ENCODE measurements around the gene BST1. TPM values are rescaled to one million over a fixed set of nuclear protein-coding genes. Genes with fewer than 3 reads are reported as not detected.
"Not testable (repeated sequence)": the region's sequence is repeated elsewhere in the genome, so short reads cannot be mapped to it uniquely, and the experiment has no call there.

The BST1 gene
- polyA plus RNA-seq, 3 donors: 14.4 to 17.0 (median 15.1) TPM

DNA sequence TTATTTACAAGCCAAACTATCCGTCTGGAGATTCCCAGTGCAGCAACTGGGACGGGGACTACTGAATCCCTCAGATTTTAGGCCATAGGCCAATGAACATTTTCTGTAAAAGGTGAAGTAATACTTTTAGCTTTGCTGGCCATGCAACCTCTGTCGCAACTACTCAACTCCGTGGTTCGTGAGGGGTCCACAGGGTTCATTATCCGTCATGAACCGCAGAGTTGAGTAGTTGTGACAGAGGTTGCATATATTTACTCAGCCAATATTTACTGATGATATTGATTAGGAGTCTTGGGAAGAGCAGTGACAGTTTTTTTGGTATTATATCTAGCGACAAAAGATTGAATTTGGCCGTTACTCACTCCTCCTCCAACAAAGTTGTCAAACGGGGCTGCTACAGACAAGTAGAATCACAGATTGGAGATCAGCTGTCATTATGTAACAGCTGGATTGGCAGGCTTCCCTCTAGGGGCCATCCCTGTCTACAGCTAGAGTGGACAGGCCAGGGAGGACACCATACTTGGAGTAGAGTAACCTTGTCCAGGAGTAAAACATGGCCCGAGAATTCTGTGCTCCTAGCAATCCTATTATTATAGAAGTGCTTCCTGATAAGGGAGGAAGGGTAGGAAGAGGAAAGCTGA lies 38.0 kb downstream of the BST1 start:
- no peak for DNase-seq (ENCODE audit: low read depth in 3 of 3, low spot score in 2 of 3)

DNA sequence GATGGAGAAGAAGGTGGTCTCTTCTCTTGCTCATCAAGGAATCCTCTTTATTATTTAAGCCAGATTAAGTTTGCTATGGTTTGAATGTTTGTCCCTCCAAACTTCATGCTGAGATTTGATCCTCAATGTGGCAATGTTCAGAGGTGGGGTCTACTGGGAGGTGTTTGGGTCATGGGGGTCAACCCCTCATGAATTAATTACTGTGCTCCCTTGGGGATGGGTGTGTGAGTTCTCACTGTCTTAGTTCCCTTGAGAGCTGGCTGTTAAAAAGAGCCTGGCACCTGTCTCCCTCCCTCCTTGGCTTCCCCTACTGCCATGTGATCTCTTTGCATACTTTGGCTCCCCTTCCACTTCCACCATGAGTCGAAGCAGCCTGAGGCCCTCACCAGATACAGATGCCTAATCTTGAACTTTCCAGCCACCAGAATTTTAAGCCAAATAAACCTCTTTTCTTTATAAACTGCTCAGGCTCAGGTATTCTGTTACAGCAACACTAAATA lies 39.3 kb downstream of the BST1 start:
- no peak for DNase-seq (ENCODE audit: low read depth in 3 of 3, low spot score in 2 of 3)

DNA sequence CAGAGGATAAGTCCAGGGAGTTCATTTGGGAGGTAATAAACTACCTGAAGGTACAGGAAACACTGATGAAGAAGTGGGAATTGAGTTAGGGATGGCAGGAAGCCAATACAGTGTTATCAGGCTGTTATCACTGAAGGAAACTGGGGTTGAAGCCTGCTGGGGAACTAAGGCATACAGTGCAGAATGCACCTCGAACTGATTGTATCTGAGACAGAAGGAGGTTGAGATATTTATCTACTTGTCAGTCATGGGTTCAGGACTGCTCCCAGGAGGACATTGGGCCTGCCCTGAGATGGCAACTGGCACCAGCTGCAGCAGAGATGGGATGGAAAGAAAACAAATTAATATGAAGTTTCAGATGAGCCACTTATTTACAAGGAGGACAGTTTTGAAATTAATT lies 39.8 kb downstream of the BST1 start:
- no peak for DNase-seq (ENCODE audit: low read depth in 3 of 3, low spot score in 2 of 3)

DNA sequence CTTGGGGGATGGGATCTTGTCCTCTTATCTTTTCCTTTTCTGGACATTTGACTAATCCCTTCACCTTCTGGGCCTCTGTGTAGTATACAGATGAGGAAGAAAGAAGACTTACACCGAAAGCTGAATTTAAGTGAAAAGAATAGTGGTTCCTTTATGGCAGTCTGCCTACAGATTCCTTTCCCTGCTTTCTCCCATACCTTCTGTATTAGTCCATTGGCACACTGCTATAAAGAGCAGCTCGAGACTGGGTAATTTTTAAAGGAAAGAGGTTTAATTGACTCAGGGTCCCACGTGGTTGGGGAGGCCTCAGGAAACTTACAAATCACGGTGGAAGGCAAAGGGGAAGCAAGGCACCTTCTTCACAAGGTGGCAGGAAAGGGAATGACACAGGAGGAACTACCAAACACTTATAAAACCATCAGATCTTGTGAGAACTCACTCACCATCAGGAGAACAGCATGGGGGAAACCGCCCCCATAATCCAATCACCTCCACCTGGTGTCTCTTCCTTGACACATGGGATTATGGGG lies 41.2 kb downstream of the BST1 start:
- DNase-seq (ENCODE audit: low read depth in 3 of 3, low spot score in 2 of 3): no peak

DNA sequence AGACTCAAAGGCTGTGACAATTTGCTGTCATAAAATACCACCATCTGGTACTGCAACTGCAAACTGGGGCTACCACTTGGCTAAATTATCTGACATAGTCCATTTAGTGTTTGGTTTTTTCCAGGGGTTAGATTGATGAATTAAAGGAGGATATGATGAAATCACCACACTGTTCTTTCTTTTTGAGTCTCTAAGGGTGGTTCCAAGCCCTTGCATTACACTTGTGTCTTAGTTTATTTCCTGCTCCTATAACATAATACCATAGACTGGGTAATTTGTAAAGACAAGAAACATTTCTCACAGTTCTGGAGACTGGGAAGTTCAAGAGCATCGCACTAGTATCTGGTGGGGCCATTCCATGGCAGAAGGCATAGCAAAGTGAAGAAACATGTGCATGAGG lies 43.2 kb downstream of the BST1 start:
- DNase-seq (ENCODE audit: low read depth in 3 of 3, low spot score in 2 of 3): no peak

DNA sequence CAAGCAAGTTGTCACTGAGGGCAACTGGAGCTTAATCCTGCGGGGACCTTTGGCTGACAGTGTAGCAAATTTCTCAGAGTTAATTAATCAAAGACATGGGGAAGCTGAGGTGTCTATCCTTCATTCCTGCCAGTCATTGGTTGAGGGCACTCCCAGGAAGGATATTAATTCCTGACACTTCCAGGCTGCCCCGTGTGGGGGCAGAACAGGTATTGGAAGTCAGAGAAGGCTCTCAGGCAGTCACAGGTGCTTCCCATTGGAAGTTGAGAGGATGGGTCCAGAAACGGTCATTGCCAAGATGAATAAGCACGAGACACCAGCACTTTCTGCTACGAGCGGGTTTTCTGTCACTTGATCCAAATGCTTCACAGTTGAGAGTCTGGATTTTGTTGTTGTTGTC lies 46.1 kb downstream of the BST1 start:
- no peak for DNase-seq (ENCODE audit: low read depth in 3 of 3, low spot score in 2 of 3)

DNA sequence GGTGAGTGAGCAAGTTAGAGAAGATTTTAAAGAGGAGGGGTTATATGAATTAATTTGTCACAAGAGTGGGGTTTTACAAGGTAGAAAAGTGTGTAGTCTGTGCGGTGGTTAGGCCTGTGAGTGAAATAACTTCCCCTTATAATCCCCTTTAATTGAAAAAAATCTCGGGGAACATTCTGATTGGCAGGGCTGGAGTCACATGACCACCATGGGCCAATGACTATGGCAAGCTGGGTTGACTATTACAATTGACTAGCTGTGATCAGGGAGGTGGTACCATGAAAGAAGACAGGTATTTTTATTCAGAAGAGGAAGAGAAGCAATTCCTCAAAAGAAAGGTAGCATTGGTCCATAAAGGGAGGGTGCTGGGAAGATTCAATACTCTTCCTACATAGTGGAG lies 48.3 kb downstream of the BST1 start:
- DNase-seq (ENCODE audit: low read depth in 3 of 3, low spot score in 2 of 3): no peak

DNA sequence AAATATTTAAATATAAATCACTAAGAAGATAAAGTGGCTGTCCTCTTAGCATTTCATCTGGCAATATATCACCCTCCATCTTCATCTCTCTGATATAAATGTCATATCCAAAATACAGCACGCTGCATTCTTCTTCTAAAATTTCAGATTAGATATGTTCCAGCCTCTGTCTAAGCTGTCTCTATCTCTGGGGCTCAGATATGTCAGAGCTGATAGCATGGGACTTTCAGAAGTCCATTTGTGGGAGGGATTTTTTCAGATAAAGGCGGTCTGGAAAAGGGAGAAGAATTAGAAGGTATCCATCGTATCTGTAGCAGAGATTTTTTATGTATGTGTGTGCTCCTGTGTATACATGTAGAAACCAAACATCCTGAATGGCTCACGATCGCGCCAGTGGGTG lies 50.2 kb downstream of the BST1 start:
- no peak for DNase-seq (ENCODE audit: low read depth in 3 of 3, low spot score in 2 of 3)

DNA sequence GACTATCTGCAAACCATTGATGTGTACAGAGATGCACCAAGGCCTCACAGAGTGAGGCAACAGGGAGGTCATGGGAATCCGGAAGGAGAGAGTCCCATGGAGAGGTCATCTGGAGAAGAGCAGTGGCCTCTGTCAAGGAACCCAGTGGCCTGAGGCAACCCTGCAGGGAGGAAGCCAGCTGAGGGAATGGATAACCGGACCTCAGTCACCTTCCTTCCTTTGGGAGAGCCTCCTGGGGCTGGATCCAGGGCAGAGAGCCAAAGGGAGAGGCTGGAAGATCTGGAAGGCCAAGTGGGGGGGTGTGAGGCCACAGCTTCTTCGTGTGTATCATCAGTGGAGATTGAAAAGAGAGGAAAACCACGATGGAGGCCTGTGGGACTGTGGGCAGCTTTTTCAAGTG lies 50.9 kb downstream of the BST1 start:
- DNase-seq (ENCODE audit: low read depth in 3 of 3, low spot score in 2 of 3): no peak

DNA sequence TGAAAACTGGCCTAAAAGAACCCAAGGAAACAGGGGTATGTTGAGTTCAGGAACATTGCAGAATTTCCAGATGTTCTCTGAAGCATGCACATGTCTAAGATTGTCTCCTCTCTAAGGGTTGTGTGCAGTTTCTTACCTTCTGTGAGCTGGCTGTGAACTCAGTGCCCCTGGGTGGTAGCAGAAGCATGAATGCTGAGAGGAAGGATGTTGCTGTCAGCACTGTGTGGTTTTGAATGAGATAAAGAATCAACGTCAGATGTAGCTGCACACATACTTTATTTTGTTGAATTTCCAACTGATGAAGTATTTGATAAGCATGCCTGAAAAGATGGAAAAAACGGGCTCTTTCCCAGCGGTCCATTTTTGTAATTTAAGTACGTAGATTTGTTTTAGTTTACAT lies 51.5 kb downstream of the BST1 start:
- DNase-seq (ENCODE audit: low read depth in 3 of 3, low spot score in 2 of 3): no peak

DNA sequence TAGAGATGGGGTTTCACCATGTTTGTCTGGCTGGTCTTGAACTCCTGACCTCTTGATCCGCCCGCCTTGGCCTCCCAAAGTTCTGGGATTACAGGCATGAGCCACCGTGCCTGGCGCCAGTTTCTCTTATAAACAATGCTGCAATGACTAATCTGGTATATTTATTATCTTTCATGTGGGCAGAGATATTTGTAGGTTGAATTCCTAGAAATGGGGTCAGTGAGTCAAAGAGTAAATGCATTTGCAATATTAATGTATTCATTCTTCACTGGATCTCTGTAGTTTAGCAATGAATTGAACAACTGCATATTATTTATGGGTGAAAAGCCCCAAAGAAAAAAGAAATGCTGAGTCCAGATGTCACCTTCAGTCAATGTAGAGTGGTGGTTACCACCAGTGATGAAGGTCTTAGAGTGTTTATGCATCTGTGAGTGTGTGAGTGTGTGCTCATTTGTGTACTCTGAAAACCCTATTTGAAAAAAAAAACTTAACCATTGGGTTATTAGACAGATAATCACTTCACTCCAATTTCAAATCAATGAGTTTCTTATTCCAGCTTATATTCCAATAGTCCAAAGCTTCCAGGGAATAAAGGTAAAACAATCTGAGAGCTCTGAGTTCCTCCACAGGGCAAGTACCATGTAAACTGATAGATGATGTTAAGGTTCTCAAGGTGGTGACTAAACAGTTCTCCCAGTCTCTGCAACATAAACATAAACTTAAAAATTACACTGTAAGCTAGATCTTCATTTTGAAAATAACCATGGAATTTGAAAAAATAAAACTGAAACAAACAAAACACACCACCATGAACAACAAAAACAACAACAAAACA lies 52.7 kb downstream of the BST1 start:
- DNase-seq (ENCODE audit: low read depth in 3 of 3, low spot score in 2 of 3): no peak

DNA sequence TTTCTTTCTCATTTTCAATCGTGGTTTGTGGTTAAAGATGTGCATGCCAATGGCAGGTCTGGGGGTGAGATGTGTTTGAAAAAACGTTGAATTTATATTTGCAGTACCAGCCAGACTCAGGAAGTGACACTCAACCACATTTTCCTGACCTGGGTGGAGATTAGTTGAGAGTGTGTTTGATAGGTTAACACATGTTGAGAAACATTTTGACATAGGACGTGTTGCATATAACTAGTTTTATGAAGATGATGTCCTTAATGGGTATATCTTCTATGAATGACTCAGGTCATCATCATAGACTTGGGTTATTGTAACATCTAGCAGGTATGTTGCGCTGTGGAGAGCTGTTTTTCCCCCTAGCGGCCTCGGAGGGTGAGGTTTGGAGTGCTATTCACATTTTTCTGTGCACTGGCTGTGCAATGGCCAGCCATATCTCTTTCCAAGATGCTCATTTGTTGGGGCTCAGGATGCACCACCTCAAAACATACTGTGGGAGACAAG lies 53.5 kb downstream of the BST1 start:
- DNase-seq (ENCODE audit: low read depth in 3 of 3, low spot score in 2 of 3): no peak

DNA sequence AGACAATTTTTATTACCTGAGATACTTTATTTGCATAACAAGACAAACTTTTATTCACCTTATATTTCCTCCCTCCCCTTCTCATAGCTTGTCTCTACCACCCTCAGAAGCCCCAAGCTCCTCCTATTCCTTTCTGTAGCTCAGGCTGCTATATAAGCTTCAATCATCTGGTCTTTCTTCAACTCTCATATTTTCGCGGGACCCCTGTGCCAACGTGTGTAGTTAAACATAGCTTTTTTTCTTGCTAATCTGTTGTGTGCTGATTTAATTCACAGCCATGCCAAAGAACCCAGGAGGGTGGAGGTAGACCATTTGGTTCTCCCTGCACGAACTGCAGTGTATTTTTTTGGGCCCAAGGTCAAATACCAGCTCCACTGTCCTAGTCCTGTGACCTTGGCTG lies 54.2 kb downstream of the BST1 start:
- DNase-seq (ENCODE audit: low read depth in 3 of 3, low spot score in 2 of 3): no peak

DNA sequence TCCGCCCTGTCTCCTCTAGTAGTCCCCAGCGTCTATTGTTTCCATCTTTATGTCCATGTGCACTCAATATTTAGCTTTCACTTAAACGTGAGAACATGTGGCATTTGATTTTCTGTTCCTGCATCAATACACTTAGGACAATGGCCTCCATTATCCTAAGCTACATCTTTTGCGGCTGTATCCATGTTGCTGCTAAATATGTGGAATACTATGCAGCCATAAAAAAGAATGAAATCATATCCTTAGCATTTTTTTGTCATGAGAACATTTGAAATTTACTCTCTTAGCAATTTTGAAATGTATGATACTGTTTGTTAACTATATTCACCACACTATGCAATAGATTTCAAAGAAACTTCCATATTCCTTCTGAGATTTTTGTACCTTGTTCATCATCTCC lies 55.4 kb downstream of the BST1 start:
- DNase-seq (ENCODE audit: low read depth in 3 of 3, low spot score in 2 of 3): no peak

DNA sequence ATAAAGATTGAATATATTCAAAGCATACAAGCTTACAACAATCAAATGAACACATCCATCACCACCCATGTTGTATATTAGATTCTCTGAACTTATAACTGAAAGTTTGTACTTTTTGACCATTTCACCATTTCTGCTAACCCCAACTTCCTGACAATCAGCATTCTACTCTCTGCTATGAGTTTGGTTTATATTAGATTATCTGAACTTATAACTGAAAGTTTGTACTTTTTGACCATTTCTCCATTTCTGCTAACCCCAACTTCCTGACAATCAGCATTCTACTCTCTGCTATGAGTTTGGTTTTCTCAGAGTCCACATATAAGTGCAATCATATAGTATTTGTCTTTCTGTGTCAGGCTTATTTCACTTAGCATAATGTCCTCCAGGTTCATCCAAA lies 59.6 kb downstream of the BST1 start:
- not testable (repeated sequence) for DNase-seq (ENCODE audit: low read depth in 3 of 3, low spot score in 2 of 3)

DNA sequence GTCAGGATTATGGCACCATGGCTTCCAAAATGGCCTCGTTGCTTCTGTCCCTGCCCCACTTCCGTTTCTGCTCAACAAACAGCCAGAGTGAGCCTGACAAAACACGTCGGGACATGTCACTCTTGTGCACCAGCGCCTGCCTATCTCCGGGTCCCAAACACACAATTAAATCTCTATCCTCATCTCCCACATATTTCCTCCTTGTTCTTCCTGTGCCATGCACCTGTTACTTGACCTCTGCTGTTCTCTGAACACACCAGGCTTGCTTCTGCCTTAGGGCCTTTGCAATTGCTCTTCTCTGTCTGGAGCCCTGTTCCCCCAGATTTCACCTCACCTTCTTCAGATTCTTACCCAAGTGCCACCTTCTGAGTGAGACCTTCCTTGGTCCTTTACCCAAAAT lies 62.5 kb downstream of the BST1 start:
- no peak for DNase-seq (ENCODE audit: low read depth in 3 of 3, low spot score in 2 of 3)

DNA sequence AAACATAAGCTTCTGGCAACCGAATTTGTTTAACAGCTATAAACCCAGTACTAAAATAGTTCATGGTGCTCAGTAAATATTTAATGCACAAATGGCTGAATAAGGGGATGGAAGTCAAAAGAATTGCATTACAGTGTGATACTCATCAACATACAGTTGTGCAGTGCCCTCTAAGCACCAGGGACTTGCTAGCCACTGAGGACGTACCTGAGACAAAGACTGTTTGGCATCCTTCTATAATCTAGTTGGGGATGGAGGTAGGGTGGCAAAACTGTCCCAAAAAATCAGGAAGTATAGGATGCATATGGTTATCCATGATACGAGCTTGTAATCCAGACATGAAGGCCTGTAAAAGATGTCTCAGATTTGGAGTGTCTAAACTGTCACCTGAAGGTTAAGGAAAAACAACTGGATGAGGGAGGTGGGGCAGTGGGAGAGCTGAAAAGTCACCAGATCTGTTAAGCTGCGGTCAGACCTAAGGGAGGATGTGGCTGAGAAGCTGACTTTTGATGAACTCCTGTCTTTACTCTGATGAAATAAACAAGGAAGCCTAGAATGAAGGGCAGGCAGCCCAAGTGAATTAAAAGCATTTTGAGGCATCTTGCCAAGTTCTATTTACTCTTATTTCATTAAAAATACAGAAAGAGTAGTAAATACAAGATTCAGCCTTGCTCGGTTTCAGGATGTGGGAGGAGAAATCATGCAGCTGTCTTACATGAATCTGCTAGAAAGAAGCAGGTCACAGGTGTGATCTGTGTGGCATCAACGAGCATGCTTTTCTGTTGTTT lies 63.2 kb downstream of the BST1 start:
- no peak for DNase-seq (ENCODE audit: low read depth in 3 of 3, low spot score in 2 of 3)

DNA sequence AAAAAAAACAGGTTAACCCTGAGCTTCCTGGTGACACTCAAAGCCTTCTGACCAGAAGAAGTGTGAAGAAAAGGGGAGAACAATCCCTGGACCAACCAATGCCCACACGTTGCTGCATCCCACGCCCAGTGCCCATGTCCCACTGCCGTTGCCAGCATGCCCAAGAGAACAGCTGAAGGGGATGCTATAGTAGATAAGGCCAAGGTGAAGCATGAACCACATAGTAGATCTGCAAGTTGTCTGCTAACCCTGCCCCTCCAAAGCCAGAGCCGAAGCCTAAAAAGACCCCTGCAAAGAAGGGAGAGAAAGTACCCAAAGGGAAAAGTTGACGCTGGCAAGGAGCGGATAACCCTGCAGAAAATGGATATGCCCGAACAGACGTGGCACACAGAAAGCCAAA lies 64.0 kb downstream of the BST1 start:
- no peak for DNase-seq (ENCODE audit: low read depth in 3 of 3, low spot score in 2 of 3)

DNA sequence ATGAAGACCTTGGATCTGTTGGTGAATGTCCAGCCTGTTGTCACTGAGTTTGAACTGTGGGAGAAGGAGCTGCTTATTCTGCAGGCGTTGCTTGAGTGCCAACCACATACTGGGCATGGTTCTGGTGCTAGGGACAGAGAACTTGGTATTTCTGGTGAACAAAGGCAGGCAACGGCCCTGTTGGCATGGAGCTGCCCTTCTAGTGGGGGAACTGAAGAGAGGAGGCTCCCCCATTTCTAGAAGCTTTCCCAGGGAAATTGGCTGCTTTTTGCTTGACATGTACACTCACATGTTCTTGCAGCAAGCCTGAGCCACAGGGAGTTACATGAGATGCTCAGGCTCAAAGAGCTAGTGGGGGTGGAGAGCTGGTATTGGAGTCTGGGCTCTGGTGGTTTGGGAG lies 66.3 kb downstream of the BST1 start:
- DNase-seq (ENCODE audit: low read depth in 3 of 3, low spot score in 2 of 3): no peak

DNA sequence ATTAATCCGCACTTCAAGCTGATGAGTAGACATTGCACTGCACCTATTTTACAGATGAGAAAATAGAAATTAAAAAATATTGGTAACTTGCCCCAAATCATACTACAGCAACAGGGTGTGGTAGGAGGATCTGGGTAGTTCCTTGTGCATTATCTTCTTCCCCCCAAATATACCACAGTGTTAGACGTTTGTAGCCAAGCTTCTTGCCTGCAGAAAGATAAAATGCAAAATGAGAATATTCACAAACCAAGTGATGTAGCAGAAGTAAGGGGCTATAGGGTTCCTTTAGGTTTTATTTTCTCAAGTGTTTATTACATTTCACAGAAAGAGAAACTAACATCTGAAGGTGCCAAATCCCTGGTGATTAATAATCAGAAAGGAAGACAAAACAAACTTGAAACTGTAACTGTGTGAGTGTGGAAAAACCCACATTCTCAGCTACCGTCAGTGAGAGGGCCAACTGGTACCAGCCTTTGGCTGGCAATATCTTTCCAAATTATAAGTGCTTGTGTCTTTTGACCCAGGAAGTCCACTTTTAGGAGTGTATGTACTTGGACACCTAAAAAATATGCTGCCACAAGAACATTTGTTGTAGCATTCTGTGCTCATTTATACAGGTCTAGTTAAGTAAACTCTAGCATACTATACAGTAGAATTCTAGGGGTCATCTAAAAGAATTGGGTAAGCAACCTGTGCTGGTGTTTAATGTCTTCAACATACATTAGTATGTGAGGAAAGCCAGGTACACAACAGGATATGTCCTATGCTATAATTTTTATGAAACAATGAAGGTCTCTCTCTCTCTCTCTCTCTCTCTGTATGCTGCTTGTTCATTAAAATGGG lies 68.6 kb downstream of the BST1 start:
- DNase-seq (ENCODE audit: low read depth in 3 of 3, low spot score in 2 of 3): no peak

All from right renal cortex interstitium (tissue), 3 donors.